HG03457 (cell line): ENCODE results near the gene THTPA.
"Not testable (repeated sequence)": the region's sequence is repeated elsewhere in the genome, so short reads cannot be mapped to it uniquely, and the experiment has no call there.

Experiments used
- ATAC-seq: cut with Tn5 transposase; IDR thresholded peaks from one replicate; pipeline ENCODE4 v1.9.1; 2021; ENCODE audit warnings: moderate number of reproducible peaks; ENCODE audit not compliant: unreplicated experiment

Gene THTPA

DNA sequence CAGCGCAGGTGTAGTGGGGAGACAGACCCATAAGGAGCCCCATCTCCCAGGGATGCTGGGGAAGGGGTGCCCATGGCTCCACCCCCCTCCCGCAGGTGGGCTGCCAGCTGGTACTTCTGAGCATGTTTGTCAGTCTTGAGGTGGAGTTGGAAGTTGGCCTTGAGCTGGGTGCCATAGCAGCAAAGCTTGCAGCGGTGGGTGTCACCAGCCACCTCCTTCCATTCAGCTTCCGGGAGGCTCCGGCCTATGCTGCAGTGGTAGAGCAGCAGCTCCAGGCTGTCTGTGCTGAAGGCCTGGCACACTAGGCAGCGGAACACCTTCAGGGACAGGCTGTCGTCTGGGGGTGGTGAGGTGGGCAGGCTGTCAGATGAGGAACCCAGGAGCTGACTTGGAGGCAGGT, 23.4 kb upstream of the THTPA start:
- no peak for ATAC-seq

DNA sequence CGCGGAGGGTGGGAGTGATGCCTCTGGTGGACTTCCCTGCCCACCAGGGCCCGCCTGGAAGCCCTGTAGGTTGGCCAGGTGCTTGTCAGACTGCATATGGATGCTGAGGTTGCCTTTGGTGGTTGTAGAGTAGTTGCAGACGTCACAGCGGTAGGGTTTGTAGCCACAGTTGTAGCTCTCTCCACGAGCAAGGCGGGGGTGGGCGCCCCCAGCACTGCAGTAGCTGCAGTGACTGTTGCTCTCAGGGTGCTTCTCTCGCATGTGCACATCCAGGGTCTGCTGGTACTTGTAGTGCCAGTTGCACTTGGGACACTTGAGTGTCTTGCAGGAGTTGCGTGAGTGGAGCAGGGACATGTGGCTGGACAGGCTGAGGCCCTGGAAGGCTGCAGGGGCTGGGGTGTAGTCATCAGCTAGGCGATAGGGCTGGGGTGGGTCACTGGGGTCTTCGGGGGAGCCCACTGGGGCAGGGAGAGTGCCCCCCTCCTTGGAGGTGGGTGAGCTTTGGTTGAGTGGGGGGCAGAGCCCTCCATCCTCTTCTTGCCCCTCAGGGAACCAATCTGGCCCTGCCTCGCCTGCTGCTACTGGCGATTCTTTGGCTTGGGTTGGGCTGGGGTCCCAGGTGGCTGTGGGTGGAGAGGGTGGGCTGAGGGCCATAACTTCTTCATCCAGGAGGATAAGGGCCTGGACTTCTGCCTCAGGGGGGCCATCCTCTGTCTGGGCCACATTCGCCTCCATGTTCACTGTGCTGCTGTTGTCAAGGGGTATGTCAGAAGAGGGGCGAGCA, 22.2 kb upstream of the THTPA start:
- no peak for ATAC-seq

DNA sequence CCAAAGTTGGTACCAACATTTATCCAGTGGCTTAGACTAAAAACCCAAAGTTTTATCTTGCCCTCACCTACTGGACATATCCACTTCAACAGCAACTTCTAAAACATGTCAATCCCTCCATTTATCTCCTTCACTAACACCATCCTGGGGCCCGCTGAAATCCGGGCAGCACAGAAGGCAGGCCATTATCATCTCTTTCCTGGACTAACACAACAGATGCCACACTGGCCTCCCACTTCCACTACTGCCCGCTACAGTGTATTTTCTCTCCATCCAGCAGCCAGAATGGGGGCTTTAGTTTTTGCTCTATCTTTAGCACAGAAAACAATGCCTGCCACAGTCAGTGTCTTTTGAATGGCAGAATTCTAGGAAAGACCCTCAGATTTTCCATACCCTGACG, 20.1 kb upstream of the THTPA start:
- ATAC-seq = no peak

DNA sequence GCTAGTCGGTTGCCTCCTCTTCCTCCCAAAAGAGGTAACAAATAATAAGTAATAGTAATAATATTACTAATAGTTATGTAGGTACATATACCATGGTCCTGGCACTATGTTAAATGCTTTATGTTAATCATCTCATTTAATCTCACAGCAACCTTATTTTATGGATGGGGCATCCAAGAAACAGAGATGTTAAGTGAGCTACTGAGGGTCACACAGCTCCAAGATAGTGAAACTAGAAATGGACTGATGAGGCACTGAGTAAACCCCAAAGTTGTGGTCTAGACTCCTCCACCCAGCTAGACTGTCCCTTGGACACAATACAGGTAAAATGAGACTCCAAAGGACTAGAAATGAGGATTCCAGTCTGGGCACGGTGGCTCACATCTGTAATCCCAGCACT, 19.6 kb upstream of the THTPA start:
- no peak for ATAC-seq

DNA sequence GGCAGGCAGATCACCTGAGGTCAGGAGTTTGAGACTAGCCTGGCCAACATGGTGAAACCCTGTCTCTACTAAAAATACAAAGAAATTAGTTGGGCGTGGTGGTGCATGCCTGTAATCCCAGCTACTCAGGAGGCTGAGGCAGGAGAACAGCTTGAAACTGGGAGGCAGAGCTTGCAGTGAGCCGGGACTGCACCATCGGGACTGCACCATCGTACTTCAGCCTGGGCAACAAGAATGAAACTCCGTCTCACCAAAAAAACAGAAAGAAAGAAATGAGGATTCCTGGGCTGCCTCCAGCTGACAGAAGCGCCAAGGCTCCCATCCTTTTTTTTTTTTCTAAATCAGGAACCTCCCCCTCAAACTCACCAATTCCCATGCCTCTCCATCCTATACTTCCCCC, 19.2 kb upstream of the THTPA start:
- ATAC-seq = not testable (repeated sequence)

DNA sequence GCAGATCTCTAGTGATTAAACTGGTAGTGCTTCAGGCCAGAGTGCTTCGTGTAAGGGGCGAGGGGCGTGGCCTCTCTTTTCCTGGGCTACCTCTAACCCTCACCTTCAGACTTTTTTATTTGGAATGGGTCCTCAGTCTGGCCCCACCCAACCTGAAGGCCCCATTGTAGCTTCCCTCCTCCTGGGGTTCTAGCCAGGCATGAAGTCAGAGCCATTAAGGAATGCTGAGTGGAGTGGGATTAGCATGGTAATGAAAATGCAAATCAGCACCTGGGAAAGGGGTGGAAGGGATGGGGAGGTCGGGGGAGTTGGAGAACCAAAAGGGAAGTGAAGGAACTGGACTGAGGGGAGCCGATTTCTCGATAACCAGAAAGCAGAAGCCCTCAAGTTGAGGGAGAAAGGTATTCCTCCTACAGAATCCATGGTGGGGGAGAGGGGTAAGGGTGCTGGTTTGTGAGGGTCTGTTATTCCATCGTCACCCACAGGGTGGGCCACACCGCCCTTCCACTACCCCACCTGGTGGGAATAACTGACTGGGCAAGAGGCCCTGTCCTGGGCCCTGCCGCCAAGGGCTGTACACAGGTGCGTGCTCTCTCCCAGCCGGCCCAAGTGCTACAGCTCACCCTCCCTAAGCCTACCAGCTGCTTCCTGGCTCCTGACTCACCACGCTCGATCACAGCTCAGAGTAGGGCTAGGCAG, 18.6 kb upstream of the THTPA start:
- no peak for ATAC-seq

DNA sequence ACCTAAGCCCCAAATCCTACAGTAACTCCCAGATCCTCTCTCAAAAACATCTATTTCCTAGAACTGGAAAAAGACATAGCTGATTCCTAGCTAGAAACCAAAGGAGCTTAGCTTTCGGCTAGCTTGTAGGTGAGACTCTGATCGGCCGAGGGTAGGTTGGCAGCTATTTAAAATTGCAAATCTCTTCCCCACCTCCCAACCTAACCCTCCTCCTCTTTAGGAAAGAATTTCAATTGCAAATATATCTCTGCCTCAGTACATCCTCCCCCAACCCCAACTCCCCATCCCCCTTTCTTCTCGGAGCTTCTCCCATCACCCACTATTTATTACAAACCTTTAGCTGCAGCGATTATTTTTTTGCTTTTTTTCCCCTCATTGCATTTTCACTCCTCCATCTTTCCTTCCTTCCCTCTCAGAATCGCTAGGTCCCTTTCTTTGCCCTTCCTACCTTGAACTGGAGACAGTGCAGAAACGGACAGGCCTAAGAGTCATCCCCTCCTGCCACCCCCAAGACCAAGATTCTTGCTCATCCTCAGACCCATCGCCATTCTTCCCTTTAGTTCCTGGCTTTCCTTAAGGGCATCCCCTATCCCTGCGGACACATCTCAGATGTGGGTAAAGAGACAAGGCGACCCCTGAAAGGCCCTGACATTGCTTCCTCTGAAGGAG, 17.9 kb upstream of the THTPA start:
- ATAC-seq = no peak

DNA sequence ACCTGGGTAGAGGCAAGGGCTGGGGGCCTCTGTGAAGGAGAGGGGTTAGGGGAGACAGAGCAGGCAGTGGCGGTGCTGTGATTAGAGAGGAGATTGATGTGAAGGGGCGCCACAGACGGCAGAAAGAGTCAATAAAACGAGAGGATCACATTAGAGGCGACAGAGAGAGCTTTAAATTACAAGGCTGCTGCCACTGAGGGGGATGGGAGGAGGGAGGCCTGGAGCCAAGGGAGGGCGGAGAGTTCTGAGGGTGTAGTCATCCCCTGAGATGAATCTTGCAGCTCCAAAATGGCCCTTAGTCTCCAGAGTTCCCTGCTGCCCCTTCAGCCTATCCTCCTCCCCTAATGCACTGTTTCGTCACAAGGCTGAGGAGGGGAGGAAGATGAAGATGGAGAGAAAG, 17.3 kb upstream of the THTPA start:
- no peak for ATAC-seq

DNA sequence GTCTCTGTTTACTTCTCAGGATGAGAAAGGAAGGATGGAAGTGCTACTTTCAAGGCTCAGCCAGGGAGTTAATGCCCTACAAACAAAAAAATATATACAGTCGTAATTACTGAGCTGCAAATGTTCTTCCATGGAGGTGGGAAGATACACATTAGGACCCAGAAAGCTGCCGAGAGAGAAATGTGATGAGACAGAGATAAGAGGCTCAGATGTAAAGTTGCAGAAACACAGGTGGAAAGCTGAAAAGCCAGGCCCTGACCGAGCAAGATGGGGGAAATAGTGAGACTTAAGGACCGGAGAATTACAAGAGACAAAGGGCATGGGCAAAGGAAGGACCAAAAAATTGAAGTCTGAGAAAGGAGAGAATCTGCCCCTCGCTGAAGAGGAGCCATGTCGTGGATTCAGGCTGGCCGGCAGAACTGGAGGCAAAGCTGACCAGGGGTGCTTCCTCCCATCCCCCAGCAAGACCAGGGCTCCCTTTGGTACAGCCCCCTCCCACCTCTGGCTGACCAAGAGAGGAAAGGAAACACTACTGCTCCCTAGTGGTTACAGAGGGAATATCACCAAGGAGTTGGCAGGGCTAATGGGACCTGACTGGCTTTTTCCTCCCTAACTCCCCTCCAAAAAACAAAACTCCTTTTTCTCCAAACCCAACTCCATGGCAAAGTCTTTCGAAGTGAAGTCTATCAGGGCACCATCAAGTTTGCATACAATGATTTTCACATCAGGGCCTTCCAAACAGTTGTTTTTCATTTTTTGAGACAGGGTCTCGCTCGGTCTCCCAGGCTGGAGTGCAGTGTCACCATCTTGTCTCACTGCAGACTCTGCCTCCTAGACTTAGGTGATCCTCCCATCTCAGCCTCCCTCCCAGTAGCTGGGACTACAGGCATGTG, 16.6 kb upstream of the THTPA start:
- ATAC-seq = no peak

DNA sequence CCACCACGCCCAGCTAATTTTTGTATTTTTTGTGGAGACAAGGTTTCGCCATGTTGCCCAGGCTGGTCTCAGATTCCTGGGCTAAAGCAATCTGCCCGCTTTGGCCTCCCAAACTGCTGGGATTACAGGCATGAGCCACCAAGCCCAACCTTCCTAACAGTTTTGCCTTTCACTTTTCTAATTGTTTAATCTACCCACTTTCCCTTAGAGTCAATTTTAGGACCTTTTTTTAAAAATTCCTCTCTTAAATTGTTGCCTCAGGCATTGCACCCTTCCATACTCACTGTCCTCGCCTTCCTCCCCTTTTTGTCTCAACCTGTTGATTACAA, 16.0 kb upstream of the THTPA start:
- ATAC-seq = no peak

DNA sequence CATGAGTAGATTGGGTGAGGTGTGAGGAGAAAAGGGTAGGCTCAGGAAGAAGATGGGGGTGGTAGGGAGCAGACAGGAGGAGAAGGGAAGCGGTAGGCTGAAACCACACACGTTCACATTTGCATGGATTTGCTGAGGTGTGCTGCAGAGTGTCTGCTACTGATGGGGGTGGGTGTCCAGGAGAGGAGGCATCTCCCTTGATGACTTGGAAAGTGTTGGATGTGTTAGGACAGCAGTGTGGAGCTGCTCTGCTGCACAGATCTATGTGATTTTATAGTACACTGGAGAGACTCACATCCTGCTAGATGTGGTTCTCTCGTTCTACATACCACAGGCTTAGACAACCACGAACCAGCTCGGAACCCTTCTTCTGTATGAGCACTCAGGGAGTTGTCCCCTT, 13.8 kb upstream of the THTPA start:
- ATAC-seq = no peak

DNA sequence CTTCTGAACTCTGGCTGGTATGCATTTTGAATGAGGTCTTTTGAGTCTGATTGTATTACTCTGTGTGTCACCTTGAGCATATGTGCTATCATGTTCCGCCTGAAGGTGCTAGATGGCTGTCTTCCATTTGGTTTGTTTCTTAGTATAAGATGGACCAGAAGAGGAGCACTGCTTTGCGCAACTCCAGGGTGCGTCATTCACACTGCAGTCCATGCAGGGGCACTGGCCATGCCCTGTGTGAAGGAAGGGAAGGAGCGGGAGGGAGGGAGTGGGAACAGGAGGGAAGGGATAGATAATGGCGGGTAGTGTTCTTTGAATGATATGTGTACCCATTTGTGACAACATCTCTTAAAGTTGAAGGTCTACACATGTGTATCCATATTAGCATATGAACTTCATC, 12.7 kb upstream of the THTPA start:
- no peak for ATAC-seq

DNA sequence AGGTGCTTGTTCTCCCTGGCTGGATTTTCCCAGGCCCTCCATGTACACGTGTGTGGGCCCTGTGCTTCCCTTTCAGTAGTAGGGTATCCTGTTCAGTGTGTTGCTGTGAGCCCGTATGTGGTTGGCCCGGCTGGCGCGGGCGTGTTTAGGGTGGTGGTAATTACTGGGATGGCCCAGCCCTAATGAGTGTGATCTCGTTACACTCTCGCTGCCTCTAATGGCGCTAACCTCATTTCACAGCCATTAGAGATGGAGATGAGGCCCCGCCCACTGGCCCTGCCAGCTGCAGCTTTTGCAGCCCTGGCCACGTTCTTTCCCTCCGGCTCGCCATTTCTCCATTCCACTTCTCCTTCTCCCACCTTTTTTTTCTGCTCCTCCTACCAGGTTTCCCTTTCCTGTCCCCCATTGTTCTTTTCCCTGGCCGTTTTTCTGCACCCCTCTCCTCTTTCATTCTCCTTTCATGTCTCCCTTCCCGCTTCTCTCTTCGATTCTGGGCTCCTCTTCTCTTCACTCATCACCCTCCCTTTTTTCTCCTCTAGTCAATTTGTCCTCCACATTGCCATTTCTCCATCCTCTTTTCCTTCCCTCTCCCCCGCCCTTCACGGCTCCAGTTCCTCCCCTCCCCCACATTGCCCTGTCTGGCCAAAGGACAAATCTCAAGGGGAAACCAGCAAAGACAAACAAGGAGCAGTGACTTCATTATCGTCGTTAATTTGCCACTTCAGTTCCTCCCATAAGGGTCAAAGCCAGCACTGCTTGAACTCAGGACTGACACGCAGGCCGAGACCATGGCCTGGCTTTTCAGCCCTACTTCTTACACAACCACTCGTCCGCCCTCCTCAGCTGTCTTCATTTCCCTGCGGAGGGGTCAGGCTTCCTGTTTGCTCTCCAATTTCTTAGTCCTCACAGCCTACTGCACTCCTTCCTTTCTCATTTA, 11.3 kb upstream of the THTPA start:
- no peak for ATAC-seq

DNA sequence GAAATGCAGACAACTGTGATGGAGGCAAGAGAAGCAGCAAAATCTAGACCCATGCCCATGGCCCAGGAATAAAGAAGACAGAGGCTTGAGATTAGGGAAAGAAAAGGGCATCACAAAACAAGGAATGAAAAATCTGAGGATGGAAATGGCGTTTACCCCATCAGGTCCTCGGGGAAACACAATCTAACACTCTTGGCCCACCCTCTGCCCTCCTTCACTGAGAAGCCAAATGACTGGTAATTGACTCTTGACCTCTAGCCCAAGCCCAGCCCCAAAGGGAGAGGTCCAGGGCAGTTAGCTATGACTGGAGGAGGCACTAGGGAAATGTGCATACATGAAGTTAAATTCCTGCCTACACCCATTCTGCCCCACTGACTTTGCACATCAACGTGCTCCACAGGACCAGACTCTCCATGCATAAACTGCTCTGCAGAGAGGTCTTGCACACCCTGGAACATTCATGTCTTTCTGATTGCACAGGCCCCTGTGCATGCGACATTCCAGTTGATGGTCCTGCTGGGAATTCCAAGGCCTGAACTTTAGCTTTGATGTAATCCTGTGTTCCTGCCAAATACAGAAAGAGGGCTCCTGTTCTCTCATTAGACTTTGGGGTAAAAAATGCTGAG, 10.2 kb upstream of the THTPA start:
- no peak for ATAC-seq

DNA sequence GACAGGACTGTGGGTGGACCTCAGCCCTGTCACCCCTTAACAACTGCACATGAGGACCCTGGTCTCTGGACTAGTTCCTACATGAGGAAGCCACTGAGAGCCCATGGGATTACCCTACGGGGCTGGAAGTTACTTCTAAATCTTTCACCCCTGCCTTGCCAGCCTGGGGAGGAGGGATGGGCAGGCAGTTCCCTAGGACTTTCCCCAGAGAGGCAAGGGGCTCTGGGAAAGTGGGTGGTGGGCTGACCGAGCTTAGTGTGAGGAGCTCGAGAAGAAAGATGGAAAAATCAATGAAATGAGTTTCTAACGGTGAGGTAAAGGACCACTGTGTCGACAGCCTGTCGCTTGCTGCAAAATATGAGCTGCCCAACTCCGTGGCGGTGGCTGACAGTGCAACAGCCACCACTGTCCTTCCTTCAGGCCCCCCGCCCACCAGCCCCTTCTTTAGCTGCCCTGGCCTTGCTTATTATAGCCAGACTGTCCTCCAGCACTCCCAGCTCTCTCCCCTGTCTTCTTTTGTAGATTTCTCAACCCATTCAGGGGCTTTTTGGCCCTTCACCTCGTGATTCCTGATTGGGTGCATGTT, 9.5 kb upstream of the THTPA start:
- no peak for ATAC-seq

DNA sequence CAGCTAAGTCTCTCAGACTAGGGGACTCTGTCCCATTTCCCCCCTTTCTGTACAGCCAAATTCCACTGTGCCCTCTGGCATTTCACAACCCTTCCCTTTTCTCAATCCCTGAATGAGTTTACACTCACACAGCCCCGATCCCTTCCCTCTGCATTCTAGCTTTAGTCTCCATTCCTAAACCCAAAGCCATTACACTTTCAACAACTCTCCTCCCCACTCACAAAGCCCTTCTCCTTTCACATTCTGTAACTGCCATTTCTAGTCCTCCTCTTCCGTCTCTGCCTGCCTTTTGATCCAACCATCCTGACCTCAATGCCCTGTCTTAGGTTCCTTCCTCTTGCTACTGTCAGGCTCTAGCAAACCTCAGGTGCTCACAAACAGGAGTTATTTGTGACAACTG, 8.1 kb upstream of the THTPA start:
- ATAC-seq = no peak

DNA sequence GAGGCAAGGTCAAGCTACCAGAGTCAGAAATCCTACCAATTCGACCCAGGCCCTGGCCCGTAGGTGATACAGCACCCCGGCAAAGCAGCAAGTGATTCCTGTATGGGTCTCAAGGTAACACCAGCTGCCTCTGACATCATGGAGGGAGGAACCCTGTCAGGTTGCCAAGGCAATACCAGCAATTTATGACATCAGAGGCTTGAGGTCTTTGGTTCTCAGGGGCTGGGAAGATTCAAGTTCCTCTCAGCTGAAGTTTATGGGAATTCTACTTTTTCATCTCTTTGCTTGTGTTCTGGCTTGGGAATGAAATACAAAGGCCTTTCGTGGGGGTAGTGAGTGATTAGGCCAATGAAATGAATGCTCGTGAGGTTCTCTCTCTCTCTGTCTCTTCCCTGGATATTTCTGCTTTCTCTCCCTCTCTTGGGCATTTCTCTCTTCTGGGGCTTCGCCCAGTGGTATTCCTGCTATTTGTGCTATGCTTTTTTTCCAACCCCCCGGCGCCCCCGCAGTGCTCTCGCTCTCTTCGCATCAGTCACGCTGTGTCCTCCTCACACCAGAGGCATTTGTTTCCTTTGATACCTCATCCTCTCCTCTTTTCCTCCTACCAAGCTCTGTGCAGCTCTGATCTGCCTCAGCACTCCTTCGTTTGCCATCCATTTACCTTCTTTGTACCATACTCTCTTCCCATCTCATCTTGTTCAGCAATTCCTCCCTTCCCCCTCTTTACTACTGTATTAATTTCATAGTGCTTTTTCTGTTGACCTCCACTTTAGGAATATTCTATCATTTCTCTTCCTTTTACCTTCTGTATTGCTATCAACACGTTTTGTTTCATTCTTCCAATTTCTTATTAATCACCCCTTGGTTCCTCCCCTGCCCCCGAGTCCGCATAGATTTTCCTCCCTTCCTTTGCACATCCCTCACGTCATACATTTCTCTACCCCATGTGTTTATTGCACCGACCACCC, 7.4 kb upstream of the THTPA start:
- no peak for ATAC-seq

DNA sequence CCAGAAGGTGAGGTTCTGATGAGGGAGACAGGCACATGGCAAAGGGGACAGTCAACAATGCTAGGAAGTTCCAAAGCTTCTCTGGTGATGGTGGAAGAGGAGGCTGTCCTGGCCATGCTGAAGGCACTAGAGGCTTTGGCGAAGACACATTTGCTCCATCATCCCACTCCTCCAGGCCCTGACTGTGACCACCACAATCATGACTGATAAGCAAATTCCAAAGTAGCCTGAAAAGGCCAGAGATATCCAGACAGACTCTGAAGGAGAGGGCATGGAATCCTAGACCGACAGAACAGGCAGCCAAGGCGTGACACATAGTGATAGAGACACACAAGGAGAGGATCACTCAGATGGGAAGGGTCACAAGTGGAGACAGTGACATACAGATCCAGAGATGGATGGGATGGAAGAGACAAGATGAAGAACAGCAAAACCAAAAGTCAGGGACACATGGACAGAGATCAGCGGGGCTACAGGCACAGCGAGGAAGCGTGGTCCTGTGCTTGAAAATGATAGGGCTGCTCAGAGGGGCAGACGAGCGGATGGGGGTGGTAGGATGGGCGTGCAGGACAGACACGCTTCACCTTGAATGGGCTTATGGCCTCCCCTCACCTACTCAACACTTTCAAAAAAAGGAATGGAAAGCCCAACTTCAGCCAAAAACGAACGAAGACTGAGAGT, 5.8 kb upstream of the THTPA start:
- no peak for ATAC-seq
